HFF-Myc (cell line): ENCODE results near the gene OR5J2.
"Not testable (repeated sequence)": the region's sequence is repeated elsewhere in the genome, so short reads cannot be mapped to it uniquely, and the experiment has no call there.

Experiments
- DNase-seq: peaks from one replicate; pipeline ENCODE4 v3.0.0-alpha.2; 2011; ENCODE audit warnings: low read depth; ENCODE audit errors: extremely low read depth
- H3K4me3 ChIP-seq: replicated peaks from 2 replicates; pipeline ENCODE4 v1.5.1; 2011; ENCODE audit warnings: low read depth, mild to moderate bottlenecking, control low read depth, low read length
- CTCF ChIP-seq: IDR thresholded peaks from 2 replicates; pipeline ENCODE4 v1.5.1; 2012; ENCODE audit warnings: mild to moderate bottlenecking, low read depth, low read length, control low read depth; ENCODE audit errors: missing control alignments

OR5J2 gene

GRCh38 chr11:56176318-56176717 is at the start of gene OR5J2:
Gene OR5J2 (plus strand): TSS chr11:56176618. CDS start chr11:56176618, 0 bp downstream.
- DNase-seq, result no peak
- no peak for TF ChIP-seq CTCF
- no peak within 1 kb of the TSS for H3K4me3 ChIP-seq

- TF ChIP-seq CTCF, result no peak
- DNase-seq, result no peak
- H3K4me3 ChIP-seq, result no peak within 1 kb of the TSS
Measured at GRCh38 chr11:56140151-56140661, 36.2 kb upstream of the OR5J2 start, which contains the start of gene OR8J3. Gene OR8J3 (minus strand): TSS chr11:56140201. CDS start chr11:56137718, 2,483 bp downstream.

- not testable (repeated sequence) for H3K4me3 ChIP-seq
Measured at GRCh38 chr11:56143681-56144080, 32.7 kb upstream of the OR5J2 start.

GRCh38 chr11:56151376-56151775 is 25.0 kb upstream of the OR5J2 start:
- no peak for TF ChIP-seq CTCF
- DNase-seq, result no peak
- H3K4me3 ChIP-seq, result no peak overlapping the region

More at GRCh38 chr11:56143681-56144080, 32.7 kb upstream of the OR5J2 start:
- DNase-seq, result not testable (repeated sequence)

GRCh38 chr11:56152333-56152732 is 24.1 kb upstream of the OR5J2 start:
- no peak for DNase-seq
- no peak for TF ChIP-seq CTCF
- no peak overlapping the region for H3K4me3 ChIP-seq

- no peak for TF ChIP-seq CTCF
- no peak for DNase-seq
- H3K4me3 ChIP-seq, result no peak within 1 kb of the TSS
Measured at GRCh38 chr11:56160217-56160616, 16.2 kb upstream of the OR5J2 start, which contains the start of gene OR8K5. Gene OR8K5 (minus strand): TSS chr11:56160317. CDS start chr11:56160317, 0 bp downstream.

- no peak overlapping the region for H3K4me3 ChIP-seq
- no peak for TF ChIP-seq CTCF
- DNase-seq, result no peak
Measured at GRCh38 chr11:56163804-56164203, 12.6 kb upstream of the OR5J2 start.
